Measurements from ENCODE around the gene TASL.

- TF ChIP-seq CTCF (conservative IDR thresholded peaks at IDR 0.05 in 1 of 2, IDR thresholded peaks at IDR 0.05 in 1 of 2; ENCODE audit: low read depth in 1 of 2, low read length in 2 of 2) (no peak), EZH2 (IDR thresholded peaks at IDR 0.05; ENCODE audit: low read length, missing control alignments) (no peak)
Measured at GRCh38 chrX:30580641-30581040, 3.1 kb upstream of the TASL start.
